DOHH2 (cell line): ENCODE measurements around the gene FXYD1.

Experiments used
- CTCF ChIP-seq: fragments of 200-600 bp; sonication (generic); IDR thresholded peaks from one replicate; pipeline ENCODE4 v1.5.1; 2014; ENCODE audit warnings: antibody characterized with exemption, mild to moderate bottlenecking, low read depth, low read length; ENCODE audit not compliant: poor library complexity, severe bottlenecking
- EZH2phosphoT487 ChIP-seq: fragments of 200-600 bp; sonication (generic); IDR thresholded peaks from 2 replicates; pipeline ENCODE4 v1.6.1; 2017; ENCODE audit warnings: borderline replicate concordance, mild to moderate bottlenecking, antibody characterized with exemption, low read length, moderate library complexity, mixed read lengths

DNA sequence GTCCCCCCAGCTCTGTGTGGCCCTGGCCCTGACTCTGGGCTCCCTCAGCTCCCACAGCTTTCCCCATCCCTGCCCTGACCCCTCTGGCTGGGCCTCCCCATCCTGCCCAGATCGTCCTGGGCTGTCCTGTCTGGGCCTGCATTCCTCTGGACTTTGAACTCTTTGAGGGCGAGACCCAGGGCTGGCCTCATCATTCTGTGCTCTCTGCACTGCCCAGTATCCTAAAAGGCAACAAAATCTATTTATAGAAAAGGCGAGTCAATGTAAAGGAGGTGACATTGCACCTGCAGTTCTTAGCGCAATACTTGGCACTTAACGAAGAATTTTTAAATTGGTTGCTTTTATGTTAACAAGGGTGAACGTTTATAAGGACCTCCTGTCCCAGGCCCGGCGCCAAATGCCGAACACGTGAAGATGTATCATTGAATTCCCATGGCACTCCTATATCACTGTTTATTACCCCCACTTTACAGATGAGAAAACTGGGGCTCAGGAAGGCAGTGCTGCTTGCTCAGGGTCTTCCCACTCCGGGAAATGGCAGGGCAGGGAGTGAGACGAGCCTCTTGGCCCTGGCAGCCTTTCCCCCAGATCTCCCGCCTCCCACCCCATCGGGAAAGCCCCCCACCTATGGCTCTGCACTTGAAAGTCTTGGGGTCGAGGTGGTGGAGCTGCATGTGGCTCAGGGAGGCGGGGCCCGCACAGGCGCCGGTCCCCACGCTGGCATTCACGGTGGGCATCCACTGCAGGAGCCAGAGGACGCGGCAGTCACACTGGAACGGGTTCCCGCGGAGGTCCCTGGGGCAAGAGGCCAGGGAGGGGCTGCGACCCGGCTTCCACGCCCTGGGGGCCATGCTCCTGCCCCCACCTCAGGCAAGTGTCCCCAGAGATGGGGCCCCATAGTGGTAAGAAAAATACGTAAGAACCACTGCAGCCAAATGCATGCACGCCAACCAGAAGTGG, 7.6 kb upstream of the FXYD1 start:
- TF ChIP-seq CTCF (no peak), EZH2phosphoT487 (no peak)
